Activated effector memory CD4-positive, alpha-beta T cell treated with anti-CD3 and anti-CD28 coated beads, Interleukin-2, amount 50 U/mL, for 16 hours (primary cell): ENCODE data around the gene MYOCOS.
"Not testable (repeated sequence)": the region's sequence is repeated elsewhere in the genome, so short reads cannot be mapped to it uniquely, and the experiment has no call there.

Experiments
- DNase-seq: peaks from one replicate; pipeline ENCODE4 v3.0.0-alpha.2; 2020

MYOCOS gene, protein sequence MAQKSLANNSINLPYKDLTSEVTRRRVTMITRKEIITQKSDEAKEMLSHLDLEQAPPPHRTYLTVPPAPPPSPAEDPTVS

DNA sequence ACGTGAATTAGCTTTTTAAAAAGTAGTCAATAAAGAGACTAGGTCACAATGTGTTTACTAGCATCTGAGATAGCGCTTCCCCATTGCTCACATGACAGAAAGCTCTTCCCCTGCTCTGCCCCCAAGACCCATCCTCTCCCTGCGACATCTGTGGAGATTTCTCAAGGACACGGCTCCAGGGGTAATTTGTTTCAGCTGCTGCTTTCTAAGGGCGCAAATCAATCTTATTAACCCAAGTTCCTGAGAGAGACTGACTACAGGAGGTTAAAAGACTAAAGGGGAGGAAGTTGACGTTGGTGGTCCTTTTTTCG is at the start of gene MYOCOS:
Gene MYOCOS, plus strand, starts transcription at position 92 of the 311 bp plus-strand sequence. CDS start 1,641 bp downstream, outside the sequence.
- no peak for DNase-seq

DNA sequence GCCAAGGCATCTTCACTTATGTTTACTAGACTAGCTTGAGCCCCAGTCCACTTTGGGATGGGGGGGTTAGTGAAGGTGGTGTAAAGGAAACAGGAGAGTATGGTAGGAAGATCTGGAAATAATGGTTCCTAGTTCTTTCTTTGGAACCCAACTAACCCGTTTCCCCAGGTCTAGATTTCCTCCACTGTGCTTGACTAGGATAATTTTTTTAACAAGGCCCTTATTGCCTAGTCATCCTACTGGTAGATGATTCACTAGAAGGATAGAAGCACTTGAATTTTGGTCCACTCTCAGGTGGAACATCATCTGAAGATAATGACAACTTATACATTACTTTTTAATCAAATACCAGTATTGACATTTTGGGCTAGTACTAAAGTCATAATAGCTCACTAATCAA is 45.9 kb upstream of the MYOCOS start:
- no peak for DNase-seq

DNA sequence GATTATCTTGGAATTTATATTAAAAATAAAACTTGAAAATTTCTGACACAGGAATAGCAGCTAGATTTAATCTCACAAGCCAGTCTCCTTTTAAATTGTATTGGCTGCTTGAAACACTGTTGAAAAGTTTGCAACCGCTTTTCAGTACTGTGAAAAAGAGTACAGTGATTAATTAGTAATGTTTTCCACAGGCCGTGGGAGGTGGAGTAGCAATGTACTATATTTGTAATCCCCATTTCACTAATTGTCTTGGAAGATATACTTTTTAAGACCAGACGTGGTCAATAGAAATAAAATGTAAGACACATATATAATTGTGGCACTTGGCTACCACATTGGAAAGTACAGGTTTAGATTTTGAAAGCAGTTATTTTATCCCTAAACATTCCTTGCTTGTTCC is 40.8 kb upstream of the MYOCOS start:
- no peak for DNase-seq

DNA sequence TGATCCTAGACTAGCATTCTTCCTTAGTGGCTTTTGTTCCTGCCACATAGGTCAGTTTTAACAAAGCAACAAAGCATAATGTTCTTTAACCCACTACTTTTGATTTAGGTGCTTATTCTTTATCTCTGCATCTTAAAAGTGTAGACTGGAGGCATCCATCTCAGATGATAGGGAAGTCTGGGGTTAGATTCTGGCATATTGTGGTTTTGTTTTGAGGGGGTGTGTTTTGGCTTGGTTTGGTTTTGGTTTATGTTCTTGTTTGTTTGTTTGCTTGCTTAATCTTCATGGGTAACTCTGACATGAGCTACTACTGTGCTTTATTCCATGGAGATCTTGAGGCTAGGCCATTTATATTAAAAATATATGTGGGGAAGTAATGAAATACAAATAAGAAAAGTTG is 40.3 kb upstream of the MYOCOS start:
- DNase-seq: no peak

DNA sequence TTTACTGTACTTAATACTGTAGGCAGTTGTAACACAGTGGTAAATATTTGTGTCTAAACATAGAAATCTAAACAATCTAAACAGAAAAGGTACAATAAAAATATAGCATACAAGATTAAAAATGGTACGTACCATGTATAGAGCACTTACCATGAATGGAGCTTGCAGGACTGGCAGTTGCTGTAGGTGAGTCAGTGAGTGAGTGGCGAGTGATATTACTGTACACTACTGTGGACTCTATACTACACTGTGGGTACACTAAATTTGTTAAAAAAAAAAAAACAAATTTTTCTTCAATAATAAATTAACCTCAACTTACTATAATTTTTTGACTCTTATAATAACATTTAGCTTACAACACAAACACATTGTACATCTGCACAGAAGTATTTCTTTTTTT is 39.5 kb upstream of the MYOCOS start:
- DNase-seq: no peak

DNA sequence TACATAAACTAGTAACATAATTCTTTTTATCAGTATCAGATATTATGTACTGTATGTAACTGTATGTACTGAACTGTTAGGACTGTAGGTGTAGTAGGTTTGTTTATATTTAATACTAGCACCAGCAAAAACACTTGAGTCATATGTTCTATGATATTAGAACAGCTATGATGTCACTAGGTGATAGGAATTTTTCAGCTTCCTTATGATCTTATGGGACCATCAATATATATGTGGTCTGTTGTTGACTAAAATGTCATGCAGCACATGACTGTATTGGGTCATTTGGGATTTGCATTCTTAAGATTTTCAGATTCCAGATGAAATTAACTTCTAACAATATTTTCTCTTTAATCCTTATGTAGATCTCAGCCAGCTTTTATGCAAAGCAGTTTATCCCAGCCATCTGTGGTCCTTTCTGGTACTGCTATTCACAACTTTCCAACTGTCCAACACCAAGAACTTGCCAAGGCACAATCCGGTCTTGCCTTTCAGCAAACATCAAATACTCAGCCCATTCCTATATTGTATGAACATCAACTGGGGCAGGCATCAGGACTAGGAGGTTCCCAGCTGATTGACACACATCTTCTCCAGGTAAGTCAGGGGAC is 38.3 kb upstream of the MYOCOS start:
- DNase-seq: no peak

DNA sequence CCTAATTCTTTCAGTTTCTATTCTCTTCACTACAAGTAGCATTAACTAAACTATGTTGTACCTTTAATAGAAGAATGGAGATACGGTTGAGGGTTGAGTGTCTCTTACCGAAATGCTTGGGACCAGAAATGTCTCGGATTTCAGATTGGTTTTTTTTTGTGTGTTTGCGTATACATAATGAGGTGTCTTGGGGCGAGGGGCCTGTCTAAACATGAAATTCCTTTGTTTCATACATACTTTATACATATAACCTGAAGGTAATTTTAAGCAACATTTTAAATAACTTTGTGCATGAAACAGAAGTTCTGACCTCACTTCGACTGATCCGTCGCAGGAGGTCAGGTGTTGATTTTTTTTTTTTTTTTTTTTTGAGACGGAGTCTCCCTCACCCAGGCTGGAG is 36.3 kb upstream of the MYOCOS start:
- DNase-seq: no peak

DNA sequence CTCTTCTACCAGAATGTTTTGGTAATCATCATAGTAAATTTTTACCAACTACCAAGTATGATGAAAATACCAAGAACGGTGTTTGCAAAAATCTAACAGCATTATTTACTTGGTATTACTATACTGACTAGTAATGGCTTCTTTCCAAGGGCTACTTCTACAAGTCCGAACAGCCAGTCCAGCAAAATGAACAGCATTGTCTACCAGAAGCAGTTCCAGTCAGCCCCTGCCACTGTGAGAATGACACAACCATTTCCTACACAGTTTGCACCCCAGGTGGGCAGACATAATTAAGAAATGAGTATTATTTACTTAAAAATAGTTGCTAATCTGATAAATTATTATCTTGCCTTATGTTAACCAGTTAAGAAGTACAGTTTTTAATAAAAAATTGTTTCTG is 33.8 kb upstream of the MYOCOS start:
- DNase-seq: no peak

DNA sequence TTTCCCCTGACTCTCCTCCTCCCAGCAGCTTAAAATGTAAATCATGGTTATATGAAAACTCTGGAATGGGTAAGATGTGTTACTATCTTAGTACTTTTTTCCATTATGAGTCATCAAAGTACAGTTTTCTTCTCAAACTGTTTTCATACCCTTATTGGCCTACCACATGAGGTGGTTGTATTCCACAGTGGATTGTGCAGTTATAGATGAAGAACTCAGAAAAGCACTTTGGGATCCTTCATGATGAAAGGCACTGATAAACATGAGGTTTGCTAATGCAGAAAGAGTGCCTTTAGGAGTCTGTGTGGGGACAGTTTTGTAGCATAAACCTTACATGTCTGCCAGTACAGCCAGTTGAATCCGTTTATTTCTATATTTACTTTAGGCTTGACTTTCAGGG is 32.0 kb upstream of the MYOCOS start:
- DNase-seq: no peak

DNA sequence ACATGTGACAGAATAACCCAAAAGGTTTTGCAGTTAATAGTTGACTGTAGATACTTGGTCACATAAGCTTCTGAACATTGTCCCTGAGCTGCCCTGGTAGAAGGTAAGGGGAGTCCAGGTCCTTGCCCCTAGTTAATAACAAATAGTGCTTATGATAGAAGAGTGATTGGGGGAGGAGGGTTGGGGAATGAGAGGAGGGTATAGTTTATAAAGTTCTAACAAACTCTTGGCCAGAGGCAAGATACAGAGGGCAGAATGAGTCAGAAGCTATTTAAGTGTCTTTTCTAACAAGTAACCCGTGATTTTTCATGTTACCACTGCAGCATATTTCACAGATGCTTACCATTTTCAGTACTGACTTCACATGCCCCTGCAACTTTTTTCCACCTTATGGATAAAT is 26.7 kb upstream of the MYOCOS start:
- DNase-seq: no peak

DNA sequence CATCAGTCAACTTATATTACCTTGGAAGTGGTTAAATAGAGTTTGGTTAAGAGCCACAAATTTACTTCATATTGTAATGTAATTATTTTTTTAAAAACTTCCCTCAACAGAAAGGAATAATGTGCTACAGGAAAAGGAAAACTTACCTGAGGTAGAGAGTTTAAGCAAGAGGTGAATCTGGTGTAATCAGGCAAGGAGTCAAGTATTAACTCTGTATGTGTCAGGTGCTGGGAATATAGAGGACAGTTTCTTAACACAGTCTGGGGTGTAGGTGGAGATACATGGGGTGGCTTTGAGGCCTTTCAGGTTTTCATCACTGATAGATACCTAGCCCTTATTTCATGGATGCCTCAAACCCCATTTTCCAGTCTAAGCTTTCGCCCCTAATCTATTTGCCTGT is 25.9 kb upstream of the MYOCOS start:
- DNase-seq: no peak

DNA sequence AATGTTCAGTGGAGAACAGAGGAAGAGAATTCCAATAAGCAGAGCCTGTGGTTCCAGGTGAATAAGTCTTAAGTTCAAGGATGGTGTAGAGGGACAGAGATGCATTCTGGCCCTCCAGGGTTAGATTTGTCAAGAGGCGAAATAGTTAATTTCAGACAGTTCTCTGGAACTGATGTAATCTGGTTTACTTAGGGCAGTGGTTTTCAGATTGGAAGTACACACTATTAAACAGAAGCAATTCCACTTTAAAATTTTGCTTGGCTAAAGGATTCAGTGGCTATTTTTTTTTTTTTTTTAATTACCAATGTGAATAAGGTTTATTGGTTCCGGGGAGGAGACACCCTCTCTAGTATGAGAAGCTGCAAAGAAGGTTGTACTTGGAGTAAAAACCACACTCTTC is 25.3 kb upstream of the MYOCOS start:
- no peak for DNase-seq

DNA sequence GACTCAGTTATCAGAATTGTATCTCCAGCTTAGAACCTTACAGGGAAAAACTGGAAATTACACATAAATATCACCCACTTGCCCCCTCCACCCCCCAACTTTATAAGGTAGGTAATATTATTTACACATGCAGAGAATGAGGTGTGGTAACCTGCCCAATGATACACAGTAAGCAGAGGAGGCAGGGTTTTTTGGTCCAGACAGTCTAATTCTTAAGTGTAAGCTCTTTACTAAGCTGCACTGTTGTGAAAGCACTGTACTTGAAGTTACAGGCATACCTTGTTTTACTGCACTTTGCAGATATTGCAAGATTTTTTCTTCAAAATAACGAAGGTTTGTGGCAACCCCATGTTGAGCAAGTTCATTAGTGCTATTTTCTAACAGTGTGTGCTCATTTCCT is 24.8 kb upstream of the MYOCOS start:
- DNase-seq: no peak

DNA sequence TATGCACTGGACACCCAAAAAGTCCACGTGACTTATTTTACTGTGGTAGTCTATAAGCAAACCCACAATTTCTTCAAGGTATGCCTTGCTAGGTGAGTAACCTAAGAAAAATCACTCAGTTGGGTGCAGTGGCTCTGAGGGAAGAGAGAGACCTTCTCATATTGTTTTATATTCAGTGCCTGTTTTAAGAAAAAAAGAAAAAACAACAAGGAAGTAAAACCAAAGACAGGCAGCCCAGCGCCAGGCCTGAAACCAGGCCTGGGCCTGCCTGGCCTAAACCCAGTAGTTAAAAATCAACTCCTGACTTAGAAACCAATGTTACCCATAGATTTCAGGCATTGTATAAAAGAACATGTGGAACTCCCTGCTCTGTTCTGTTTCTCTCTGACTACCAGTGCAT is 21.7 kb upstream of the MYOCOS start:
- DNase-seq: not testable (repeated sequence)

DNA sequence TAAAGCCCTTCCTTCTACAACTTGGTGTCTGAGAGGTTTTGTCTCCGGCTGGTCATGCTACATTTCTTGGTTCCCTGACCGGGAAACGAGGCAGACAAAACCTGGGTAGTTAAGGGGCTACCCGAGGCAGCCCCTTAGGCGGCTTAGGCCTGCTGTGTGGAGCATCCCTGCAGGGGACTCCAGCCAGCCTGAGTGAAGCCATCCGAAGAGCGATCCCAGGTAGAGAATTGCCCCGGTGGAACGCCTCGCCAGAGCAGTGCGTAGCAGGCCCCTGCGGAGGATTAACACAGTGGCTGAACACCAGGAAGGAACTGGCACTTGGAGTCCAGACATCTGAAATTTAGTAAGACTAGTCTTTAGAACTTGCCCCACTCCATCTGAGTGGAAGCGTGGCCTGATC is 21.2 kb upstream of the MYOCOS start:
- DNase-seq: no peak

DNA sequence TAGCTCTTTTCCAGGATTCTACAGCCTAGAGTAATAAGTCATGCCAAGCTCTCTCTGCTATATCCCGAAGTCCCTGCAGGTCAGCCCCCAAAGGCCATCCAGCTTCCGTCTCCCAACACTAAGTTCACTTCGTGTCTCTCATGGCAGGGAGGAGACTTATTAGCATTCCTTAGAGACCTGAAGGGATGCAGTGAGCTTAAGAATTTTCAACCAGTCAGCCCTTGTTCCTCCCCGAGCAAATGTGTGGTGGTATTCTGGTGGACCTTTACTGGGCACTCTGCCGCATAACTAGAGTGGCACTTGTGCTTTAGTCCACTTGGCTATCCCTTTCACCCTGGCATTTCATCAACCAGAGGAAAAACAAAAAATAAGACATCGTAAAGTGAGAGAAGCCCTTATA is 19.0 kb upstream of the MYOCOS start:
- not testable (repeated sequence) for DNase-seq

DNA sequence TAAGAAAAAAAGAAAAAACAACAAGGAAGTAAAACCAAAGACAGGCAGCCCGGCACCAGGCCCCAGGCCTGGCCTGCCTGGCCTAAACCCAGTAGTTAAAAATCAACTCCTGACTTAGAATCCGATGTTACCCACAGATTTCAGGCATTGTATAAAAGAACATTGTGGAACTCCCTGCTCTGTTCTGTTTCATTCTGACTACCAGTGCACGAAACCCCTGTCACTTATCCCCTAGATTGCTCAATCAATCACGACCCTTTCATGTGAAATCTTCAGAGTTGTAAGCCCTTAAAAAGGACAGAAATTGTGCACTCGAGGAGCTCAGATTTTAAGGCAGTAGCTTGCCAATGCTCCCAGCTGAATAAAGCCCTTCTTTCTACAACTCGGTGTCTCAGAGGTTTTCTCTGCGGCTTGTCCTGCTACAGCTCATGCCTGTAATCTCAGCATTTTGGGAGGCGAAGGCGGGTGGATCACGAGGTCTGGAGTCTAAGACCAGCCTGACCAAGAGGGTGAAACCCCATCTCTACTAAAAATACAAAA is 15.6 kb upstream of the MYOCOS start:
- no peak for DNase-seq

DNA sequence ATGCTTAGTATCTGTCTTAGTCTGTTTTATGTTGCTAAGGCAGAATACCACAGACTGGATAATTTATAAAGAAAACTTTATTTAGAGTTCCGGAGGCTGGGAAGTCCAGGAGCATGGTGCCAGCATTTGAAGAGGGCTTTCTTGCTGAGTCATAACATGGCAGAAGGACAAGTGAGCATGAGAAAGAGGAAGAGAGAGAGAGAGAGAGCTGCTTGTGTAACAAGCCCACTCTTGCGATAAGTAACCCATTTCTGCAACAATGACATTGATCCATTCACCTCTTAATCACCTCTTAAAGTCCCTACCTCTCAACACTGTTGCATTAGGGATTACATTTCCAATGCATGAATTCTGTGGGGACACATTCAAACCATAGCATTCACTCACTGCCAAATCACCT is 11.7 kb upstream of the MYOCOS start:
- no peak for DNase-seq

DNA sequence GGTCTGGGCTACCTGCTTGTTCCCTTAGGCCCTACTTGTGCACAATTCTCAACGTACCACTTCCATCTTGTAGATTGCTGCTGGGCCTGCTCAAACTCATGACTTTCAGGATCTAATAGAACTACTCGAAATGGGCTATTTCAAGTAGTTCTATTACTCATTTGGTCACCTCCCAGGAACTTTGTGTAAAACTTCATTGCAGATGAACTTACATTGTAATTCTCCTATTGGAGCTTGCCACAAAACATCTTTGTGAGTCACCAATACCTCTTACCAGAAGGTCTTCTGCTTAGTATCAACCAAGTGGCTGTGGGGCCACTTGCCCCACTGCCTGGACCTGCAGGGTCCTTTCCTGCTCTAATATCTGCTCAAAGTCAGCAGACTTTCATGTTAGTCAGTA is 10.7 kb upstream of the MYOCOS start:
- no peak for DNase-seq

DNA sequence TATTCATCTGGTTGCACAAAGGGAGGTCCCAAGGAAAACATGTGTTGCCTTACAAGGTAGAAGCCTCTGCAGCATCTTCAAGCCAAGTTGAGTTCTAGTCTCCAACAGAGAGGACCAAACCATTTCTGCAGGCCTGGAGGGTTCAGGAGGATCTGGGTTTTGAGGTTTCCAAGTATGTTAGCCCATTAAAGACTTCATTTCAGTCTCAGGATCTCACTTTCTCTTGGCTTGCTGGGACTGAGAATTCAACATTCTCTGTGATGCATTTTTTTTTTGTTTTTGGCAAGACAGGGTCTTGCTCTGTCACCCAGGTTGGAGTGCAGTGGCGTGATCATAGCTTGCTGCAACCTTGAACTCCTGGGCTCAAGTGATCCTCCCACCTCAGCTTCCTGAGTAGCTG is 8.8 kb upstream of the MYOCOS start:
- DNase-seq: no peak

DNA sequence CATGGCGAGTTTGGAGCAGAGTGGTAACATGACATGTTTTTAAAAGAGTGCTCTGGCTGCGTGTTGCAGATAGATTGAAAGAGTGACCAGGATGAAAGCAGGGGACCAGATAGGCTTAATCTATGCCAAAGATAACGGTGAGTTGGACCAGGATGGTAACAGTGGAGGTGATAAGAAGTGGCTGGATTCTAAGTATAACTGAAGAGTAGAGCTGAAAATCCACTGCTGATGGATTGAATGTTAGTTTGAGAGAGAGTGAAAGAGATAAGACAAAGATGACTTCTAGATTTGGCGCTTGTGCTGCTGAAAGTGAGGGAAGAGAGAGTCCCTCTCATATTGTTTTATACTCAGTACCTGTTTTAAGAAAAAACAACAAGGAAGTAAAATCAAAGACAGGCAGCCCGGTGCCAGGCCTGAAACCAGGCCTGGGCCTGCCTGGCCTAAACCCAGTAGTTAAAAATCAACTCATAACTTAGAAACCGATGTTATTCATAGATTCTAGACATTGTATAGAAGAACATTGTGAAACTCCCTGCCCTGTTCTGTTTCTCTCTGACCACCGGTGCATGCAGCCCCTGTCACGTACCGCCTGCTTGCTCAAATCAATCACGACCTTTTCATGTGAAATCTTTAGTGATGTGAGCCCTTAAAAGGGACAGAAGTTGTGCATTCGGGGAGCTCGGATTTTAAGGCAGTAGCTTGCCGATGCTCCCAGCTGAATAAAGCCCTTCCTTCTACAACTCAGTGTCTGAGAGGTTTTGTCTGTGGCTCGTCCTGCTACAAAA is 6.7 kb upstream of the MYOCOS start:
- not testable (repeated sequence) for DNase-seq

DNA sequence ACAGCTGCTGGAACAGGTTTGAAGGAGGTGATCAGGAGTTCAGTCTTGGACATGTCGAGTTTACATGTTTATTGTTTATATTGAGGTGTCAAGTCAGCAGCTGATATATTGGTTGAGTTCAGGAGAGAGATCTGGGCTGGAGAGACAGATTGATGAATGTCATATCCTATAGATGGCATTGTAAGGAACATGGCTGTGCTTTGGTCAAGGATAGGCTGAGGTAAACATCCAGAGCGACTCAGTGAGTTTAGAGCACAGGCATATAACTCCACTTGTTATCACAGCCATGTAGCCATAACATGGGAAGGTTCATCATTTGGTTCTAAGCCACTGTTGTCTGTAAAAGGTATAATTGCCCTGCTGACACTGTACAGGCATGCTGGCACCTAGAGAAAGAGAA is 5.5 kb upstream of the MYOCOS start:
- DNase-seq: no peak

DNA sequence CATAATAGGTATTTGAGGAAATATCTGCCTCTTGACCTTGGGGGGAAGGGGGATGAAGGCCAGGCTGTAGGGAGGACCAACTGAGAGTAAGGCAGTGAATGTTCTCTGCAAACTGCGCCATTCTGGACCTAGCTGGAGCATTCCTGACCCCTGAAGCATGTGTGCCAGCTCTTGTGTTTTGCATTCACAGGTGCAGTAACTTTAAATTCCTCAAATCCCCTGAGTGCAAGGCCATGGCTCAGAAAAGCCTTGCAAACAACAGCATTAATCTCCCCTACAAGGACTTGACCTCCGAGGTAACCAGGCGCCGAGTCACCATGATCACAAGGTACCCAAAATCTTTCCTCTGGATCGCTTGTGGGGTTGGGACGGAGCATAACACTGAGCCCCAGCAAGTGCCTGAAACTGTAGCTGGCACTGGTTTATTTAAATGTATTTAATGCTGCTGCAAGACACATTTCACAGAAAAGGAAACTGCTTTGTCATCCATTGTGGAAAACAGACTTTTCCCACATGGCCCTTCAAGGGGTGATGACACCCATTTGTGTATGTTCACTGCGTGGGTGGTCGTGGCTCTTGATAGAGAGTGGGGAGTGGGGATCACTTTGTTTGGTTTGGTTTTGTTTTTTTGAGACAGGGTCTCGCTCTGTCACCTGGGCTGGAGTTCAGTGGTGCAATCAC is 1.7 kb downstream of the MYOCOS start:
- DNase-seq: no peak

DNA sequence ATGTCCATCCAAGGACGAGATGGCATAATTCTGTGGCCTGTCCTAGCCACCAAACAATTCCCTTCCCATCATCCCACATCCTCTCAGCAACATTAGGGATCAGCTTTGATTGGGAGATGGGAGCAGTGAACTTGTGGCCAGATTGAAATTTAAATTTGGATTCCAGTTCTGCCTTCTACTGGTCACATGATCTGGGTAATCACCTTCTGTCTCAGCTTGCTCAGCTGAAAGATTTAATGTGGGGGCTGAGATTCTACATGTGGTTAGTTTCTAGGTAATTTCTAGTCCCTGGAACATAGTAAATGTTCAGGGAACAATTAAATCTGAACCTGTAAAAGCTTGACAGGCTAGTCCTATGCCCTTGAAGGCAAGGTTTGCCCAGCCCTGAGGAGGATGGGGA is 3.2 kb downstream of the MYOCOS start:
- no peak for DNase-seq
